Gastroesophageal sphincter (tissue), 3 donors: ENCODE data around the gene ACBD6.

Experiments
- EP300 ChIP-seq: sonication (generic); formaldehyde crosslinking; IDR thresholded peaks from one replicate; pipeline ENCODE4 v1.6.1; 2017; ENCODE audit warnings: antibody characterized with exemption, mild to moderate bottlenecking
- POLR2AphosphoS5 ChIP-seq: sonication (generic); formaldehyde crosslinking; IDR thresholded peaks from one replicate; pipeline ENCODE4 v1.6.1; 2017; ENCODE audit warnings: antibody characterized with exemption
- TF ChIP-seq, protein P1 (sequence below), 4 experiments: fragments of 200-600 bp in 2 of 4; fragments of 450-650 bp in 2 of 4; sonication (generic) in 1 of 4; IDR thresholded peaks; one replicate each; pipeline ENCODE4 v1.5.1; 2017 to 2019; ENCODE audit warnings: antibody characterized with exemption in 4 of 4, mild to moderate bottlenecking in 2 of 4, moderate library complexity in 2 of 4

GRCh38 chr1:180510882-180511281 lies 8.5 kb upstream of the ACBD6 start:
- no peak for TF ChIP-seq POLR2AphosphoS5
- no peak for TF ChIP-seq EP300
- TF ChIP-seq, protein P1, sequence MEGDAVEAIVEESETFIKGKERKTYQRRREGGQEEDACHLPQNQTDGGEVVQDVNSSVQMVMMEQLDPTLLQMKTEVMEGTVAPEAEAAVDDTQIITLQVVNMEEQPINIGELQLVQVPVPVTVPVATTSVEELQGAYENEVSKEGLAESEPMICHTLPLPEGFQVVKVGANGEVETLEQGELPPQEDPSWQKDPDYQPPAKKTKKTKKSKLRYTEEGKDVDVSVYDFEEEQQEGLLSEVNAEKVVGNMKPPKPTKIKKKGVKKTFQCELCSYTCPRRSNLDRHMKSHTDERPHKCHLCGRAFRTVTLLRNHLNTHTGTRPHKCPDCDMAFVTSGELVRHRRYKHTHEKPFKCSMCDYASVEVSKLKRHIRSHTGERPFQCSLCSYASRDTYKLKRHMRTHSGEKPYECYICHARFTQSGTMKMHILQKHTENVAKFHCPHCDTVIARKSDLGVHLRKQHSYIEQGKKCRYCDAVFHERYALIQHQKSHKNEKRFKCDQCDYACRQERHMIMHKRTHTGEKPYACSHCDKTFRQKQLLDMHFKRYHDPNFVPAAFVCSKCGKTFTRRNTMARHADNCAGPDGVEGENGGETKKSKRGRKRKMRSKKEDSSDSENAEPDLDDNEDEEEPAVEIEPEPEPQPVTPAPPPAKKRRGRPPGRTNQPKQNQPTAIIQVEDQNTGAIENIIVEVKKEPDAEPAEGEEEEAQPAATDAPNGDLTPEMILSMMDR (IDR thresholded peaks at IDR 0.05), result no peak
